GM12891 (cell line): Measurements from ENCODE around the gene DNALI1.

Source experiments
- DNase-seq: peaks from one replicate; pipeline ENCODE4 v3.0.0; 2011; ENCODE audit warnings: low spot score; ENCODE audit not compliant: insufficient read length
- FAIRE-seq: peaks from 2 replicates; lab custom pipeline; 2011; peaks lifted over from hg19 to GRCh38; lab: Jason Lieb, UNC
- PAX5 ChIP-seq: IDR thresholded peaks from 2 replicates; pipeline ENCODE4 v1.6.1; 2011; ENCODE audit warnings: low read length, moderate library complexity, mild to moderate bottlenecking; ENCODE audit not compliant: insufficient read depth, severe bottlenecking
- POLR2A ChIP-seq: IDR thresholded peaks from 2 replicates; pipeline ENCODE4 v1.6.1; 2011; ENCODE audit warnings: low read depth, low read length, control low read depth
- POLR2AphosphoS5 ChIP-seq: IDR thresholded peaks from 2 replicates; pipeline ENCODE4 v1.6.1; 2011; ENCODE audit warnings: low read depth, low read length, control low read depth
- POU2F2 ChIP-seq: IDR thresholded peaks from 2 replicates; pipeline ENCODE4 v1.6.1; 2011; ENCODE audit warnings: low read depth, mild to moderate bottlenecking, control low read depth, low read length, moderate library complexity
- SPI1 ChIP-seq: IDR thresholded peaks from 2 replicates; pipeline ENCODE4 v1.6.1; 2011; ENCODE audit warnings: low read depth, low read length, control low read depth
- TAF1 ChIP-seq: IDR thresholded peaks from 2 replicates; pipeline ENCODE4 v1.6.1; 2011; ENCODE audit warnings: low read depth, low read length, control low read depth

DNALI1 gene

GRCh38 chr1:37602750-37603694, 46.3 kb downstream of the DNALI1 start:
- DNase-seq = peak; percentile 52
- no peak for TF ChIP-seq POLR2AphosphoS5
- no peak for TF ChIP-seq POU2F2
- TF ChIP-seq TAF1 = no peak
- TF ChIP-seq POLR2A = no peak
- TF ChIP-seq SPI1 = no peak

DNA sequence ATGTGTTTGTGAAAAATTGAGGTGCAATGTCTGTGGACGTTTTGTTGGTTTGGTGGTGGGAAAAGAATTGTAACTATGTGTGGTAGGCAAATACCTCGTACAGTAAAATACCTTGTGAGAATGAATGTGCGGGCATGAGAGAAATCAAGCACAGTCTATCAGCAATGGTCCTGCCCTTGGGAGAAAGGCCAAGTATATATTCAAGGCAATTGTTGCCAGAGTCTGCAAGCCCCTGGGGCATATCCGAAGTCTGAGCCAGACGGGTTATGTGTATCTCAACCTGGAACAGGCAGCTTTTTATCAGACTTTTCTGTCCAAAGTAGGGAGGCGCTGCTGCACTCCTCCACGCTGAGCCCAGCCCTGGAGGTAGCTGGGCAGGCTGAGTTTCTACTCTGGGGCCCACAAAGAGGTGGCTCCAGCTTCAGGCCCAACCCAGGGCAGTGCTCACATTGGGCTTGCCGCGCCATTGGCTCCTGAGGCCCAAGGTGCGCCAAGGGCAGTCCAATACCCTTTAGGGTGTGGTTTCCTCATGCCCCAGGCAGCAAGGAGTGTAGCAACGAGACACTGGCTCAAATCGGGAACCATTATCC, 48.4 kb downstream of the DNALI1 start:
- TF ChIP-seq POU2F2 (no peak), POLR2A (no peak), POLR2AphosphoS5 (no peak), TAF1 (no peak), SPI1 (no peak), PAX5 (no peak)
- FAIRE-seq (no peak), DNase-seq (no peak)

More at GRCh38 chr1:37602750-37603694, 46.3 kb downstream of the DNALI1 start:
- peak; percentile 56 for FAIRE-seq

- FAIRE-seq (no peak), DNase-seq (no peak)
- TF ChIP-seq SPI1 (no peak), POU2F2 (no peak), POLR2A (no peak), POLR2AphosphoS5 (no peak), PAX5 (no peak), TAF1 (no peak)
Measured at GRCh38 chr1:37605806-37606474, 49.2 kb downstream of the DNALI1 start.

GRCh38 chr1:37606481-37607263, 49.9 kb downstream of the DNALI1 start:
- FAIRE-seq (no peak), DNase-seq (no peak)
- no peak for TF ChIP-seq POU2F2
- no peak for TF ChIP-seq SPI1
- TF ChIP-seq POLR2A = no peak
- no peak for TF ChIP-seq TAF1
- TF ChIP-seq PAX5 = no peak
- TF ChIP-seq POLR2AphosphoS5 = no peak

- TF ChIP-seq POU2F2 (no peak), SPI1 (no peak), PAX5 (no peak), POLR2A (no peak)
Measured at GRCh38 chr1:37609002-37609401, 52.3 kb downstream of the DNALI1 start.

GRCh38 chr1:37609994-37610393, 53.3 kb downstream of the DNALI1 start:
- DNase-seq (no peak), FAIRE-seq (no peak)
- TF ChIP-seq POLR2AphosphoS5 (no peak), POU2F2 (no peak), POLR2A (no peak), SPI1 (no peak), PAX5 (no peak), TAF1 (no peak)

More at GRCh38 chr1:37609002-37609401, 52.3 kb downstream of the DNALI1 start:
- DNase-seq = no peak
- FAIRE-seq = no peak

DNA sequence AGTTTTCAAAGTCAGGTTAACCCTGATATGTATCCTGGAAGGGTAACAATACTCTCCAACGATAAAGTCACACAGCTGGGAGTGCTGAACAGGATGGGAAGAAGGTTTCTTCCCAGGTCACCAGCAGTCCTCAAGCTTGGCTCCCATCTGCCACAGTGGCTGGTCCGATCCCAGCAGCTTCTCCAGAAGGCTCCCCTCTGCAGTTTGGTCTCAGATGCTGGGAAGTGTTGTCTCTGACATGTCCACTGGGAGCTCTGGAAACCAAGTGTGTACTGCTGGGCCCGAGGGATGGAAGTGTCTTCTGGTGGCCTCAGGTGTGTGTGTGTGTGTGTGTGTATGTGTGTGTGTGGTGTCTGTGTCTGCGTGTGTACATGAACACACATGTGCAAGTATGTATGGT, 55.4 kb downstream of the DNALI1 start:
- no peak for DNase-seq
- FAIRE-seq = no peak
- TF ChIP-seq POLR2A (no peak), POLR2AphosphoS5 (no peak), PAX5 (no peak), SPI1 (no peak), TAF1 (no peak), POU2F2 (no peak)

DNA sequence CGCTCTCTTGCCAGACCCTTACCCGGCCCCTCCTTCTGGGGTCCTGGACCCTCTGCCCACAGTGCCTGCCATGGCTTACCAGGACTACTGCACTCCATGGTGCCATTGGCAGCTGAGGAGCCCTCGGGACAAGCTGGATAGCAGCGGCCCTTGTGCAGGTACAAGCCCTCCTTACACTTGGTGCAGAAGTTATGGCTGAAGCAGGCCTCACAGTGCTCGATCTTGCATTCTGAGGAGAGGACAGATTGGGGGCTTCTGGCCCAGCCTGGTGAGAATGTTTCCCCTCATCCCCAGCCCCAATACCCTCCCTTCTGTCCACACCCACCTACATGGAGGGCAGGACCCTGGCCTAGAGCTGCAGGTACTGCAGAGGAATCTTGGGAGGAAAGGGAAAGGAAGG, 57.4 kb downstream of the DNALI1 start:
- DNase-seq (no peak), FAIRE-seq (no peak)
- no peak for TF ChIP-seq TAF1
- TF ChIP-seq POU2F2 = no peak
- TF ChIP-seq SPI1 = no peak
- no peak for TF ChIP-seq POLR2A
- TF ChIP-seq PAX5 = no peak
- TF ChIP-seq POLR2AphosphoS5 = no peak
